CD4-positive, alpha-beta T cell (primary cell): ENCODE measurements around the gene BFAR. TPM values are rescaled to one million over a fixed set of nuclear protein-coding genes. Genes with fewer than 3 reads are reported as not detected.
"Not testable (repeated sequence)": the region's sequence is repeated elsewhere in the genome, so short reads cannot be mapped to it uniquely, and the experiment has no call there.

Experiments used
- ATAC-seq: fragments of 200-7000 bp; cut with Tn5 transposase; one replicate; pipeline ENCODE4 v1.10.0; 2022; ENCODE audit warnings: mild to moderate bottlenecking; ENCODE audit not compliant: poor library complexity
- CTCF ChIA-PET: fragments of 350-600 bp; sonication (Branson Sonifier 250); formaldehyde crosslinking; loops from one replicate; lab custom pipeline; 2021; ENCODE audit warnings: antibody characterized with exemption, inconsistent platforms; lab: Charles Lee
- POLR2A ChIA-PET: fragments of 350-600 bp; sonication (Branson Sonifier 250); formaldehyde crosslinking; loops from one replicate; lab custom pipeline; 2021; ENCODE audit warnings: antibody characterized with exemption, inconsistent platforms; lab: Charles Lee
- DNase-seq, 14 experiments: peaks; one replicate each; pipeline ENCODE4 v3.0.0-alpha.2; 2013 to 2020; ENCODE audit warnings: mixed read lengths in 2 of 14
- H3K27ac ChIP-seq, 2 donors: one replicate each; pipeline versions ENCODE4 v1.5.1 to v1.7.0; 2013; ENCODE audit warnings: low read length in 2 of 2, low read depth in 1 of 2, mild to moderate bottlenecking in 1 of 2
- H3K27me3 ChIP-seq, 2 experiments: 1 replicate in 1 of 2; 2 replicates in 1 of 2; pipeline versions ENCODE4 v1.6.1 to v1.7.0; 2013; ENCODE audit warnings: low read length in 2 of 2, control low read depth in 1 of 2, mild to moderate bottlenecking in 1 of 2, moderate library complexity in 1 of 2; ENCODE audit not compliant: insufficient read depth in 2 of 2, control insufficient read depth in 1 of 2
- H3K36me3 ChIP-seq: one replicate; pipeline ENCODE4 v1.6.1; 2013; ENCODE audit warnings: low read length, control low read depth; ENCODE audit not compliant: insufficient read depth
- H3K4me1 ChIP-seq: one replicate; pipeline ENCODE4 v1.6.1; 2013; ENCODE audit warnings: low read length, control low read depth; ENCODE audit not compliant: insufficient read depth
- H3K4me3 ChIP-seq: one replicate; pipeline ENCODE4 v1.5.1; 2013; ENCODE audit warnings: mild to moderate bottlenecking, low read length, moderate library complexity
- H3K9me3 ChIP-seq, 2 experiments: 1 replicate in 1 of 2; 2 replicates in 1 of 2; pipeline versions ENCODE4 v1.6.1 to v1.7.0; 2013; ENCODE audit warnings: low read length in 2 of 2, mild to moderate bottlenecking in 2 of 2, control low read depth in 1 of 2, moderate library complexity in 1 of 2; ENCODE audit not compliant: control insufficient read depth in 1 of 2, insufficient read depth in 1 of 2
- H3K27ac Mint-ChIP-seq: one replicate; pipeline ENCODE4 v1.8.0; 2020; ENCODE audit warnings: mixed read lengths
- H3K27me3 Mint-ChIP-seq: one replicate; pipeline ENCODE4 v1.8.0; 2021; ENCODE audit warnings: mixed read lengths
- H3K36me3 Mint-ChIP-seq: one replicate; pipeline ENCODE4 v1.8.0; 2021; ENCODE audit warnings: low read depth, mixed read lengths
- H3K4me1 Mint-ChIP-seq: one replicate; pipeline ENCODE4 v1.8.0; 2021; ENCODE audit warnings: low read depth, mixed read lengths
- H3K4me3 Mint-ChIP-seq: one replicate; pipeline ENCODE4 v1.8.0; 2020; ENCODE audit warnings: mild to moderate bottlenecking, mixed read lengths
- H3K9me3 Mint-ChIP-seq: one replicate; pipeline ENCODE4 v1.8.0; 2020; ENCODE audit warnings: mixed read lengths
- intact Hi-C, 2 experiments: fragments of 100-400 bp; cut with DNase I in 1 of 2; cut with micrococcal nuclease in 1 of 2; formaldehyde crosslinking; loops; one replicate each; pipeline versions ENCODE4 v1.15.1 to v1.9.0; 2023 to 2025; cut with DNase I, micrococcal nuclease
- total RNA-seq, 174 experiments: library from RNA in 2 of 174; stranded (reverse) in 2 of 174; gene quantifications; one replicate each; pipeline ENCODE4 v1.2.3 and lab custom pipeline; 2021 to 2026
- TF ChIP-seq, protein P1 (sequence below): fragments of 200-600 bp; IDR thresholded peaks from one replicate; pipeline ENCODE4 v1.8.0; 2022; ENCODE audit warnings: antibody characterized with exemption, mild to moderate bottlenecking

BFAR gene
- total RNA-seq, 2 experiments from 2014 or later, result 36.9 to 37.6 TPM

DNA sequence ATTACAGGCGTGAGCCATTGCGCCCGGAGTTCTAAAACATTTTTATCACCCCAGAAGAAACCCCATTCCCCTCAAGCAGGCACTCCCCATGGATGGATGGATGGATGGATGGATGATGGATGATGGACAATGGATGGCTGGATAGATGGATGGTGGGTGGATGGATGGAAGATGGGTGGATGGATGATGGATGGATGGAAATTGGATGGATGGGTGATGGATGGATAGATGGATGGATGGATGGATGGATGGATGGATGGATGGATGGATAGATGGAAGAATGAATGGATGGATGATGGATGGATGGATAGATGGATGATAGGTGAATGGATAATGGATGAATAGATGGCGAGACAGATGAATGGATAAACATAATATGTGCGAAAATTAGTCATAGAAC, 44.9 kb downstream of the BFAR start:
- TF ChIP-seq, protein P1, sequence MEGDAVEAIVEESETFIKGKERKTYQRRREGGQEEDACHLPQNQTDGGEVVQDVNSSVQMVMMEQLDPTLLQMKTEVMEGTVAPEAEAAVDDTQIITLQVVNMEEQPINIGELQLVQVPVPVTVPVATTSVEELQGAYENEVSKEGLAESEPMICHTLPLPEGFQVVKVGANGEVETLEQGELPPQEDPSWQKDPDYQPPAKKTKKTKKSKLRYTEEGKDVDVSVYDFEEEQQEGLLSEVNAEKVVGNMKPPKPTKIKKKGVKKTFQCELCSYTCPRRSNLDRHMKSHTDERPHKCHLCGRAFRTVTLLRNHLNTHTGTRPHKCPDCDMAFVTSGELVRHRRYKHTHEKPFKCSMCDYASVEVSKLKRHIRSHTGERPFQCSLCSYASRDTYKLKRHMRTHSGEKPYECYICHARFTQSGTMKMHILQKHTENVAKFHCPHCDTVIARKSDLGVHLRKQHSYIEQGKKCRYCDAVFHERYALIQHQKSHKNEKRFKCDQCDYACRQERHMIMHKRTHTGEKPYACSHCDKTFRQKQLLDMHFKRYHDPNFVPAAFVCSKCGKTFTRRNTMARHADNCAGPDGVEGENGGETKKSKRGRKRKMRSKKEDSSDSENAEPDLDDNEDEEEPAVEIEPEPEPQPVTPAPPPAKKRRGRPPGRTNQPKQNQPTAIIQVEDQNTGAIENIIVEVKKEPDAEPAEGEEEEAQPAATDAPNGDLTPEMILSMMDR, result no peak
- no peaks in the 10 kb centered on the region for H3K9me3 ChIP-seq
- ATAC-seq, result no peak
- ChIA-PET CTCF (no interaction called here), POLR2A (no interaction called here)
- no peak overlapping the region for H3K4me3 ChIP-seq
- no peaks in the 10 kb centered on the region for H3K36me3 Mint-ChIP-seq
- H3K4me3 Mint-ChIP-seq, result no peak overlapping the region
- H3K4me1 ChIP-seq, result peaks cover 4% of the 10 kb centered on the region
- no peaks in the 10 kb centered on the region for H3K9me3 Mint-ChIP-seq
- no peak overlapping the region for H3K27ac ChIP-seq
- peaks cover 0 to 2% of the 10 kb centered on the region in 2 experiments for H3K27me3 ChIP-seq
- intact Hi-C loops, result no loop called here
- peaks cover 8% of the 10 kb centered on the region for H3K4me1 Mint-ChIP-seq
- H3K27ac Mint-ChIP-seq, result no peak overlapping the region
- no peaks in the 10 kb centered on the region for H3K36me3 ChIP-seq
- peaks cover 9% of the 10 kb centered on the region for H3K27me3 Mint-ChIP-seq
- no peak for DNase-seq

DNA sequence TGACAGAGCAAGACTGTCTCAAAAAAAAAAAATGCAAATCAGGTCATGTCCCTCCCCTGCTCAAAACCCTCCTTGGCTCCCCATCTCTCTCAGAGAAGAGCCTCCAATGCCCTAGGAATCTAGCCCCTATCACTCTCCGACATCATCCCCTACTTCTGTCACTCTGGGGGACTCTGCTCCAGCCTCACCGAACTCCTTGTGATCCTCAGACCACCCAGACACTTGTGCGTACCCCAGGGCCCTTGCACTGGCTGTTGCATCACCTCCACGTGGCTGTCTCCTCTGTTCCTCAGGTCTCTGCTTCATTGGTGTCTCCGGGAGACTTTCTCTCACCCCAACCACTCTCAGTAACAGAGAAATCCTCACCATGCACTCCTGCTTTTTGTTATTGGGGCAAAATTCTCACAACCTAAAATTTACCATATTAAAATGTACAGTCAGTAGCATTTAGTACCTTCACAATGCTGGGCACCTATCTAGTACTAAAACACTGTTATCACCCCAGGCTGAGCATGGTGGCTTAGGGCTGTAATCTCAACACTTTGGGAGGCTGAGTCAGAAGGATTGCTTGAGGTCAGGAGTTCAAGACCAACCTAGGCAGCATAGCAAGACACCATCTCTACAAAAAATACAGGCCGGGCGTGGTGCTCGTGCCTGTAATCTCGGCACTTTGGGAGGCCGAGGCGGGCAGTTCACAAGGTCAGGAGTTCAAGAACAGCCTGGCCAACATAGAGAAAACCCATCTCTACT, 46.2 kb downstream of the BFAR start:
- Mint-ChIP-seq H3K9me3 (no peaks in the 10 kb centered on the region), H3K27me3 (peaks cover 9% of the 10 kb centered on the region), H3K36me3 (no peaks in the 10 kb centered on the region), H3K4me3 (no peak overlapping the region), H3K27ac (no peak overlapping the region), H3K4me1 (peaks cover 3% of the 10 kb centered on the region)
- ATAC-seq (no peak), DNase-seq (no peak)
- Histone ChIP-seq H3K4me1 (no peaks in the 10 kb centered on the region), H3K9me3 (no peaks in the 10 kb centered on the region), H3K36me3 (no peaks in the 10 kb centered on the region), H3K4me3 (no peak overlapping the region), H3K27ac (no peak overlapping the region), H3K27me3 (peaks cover 0 to 2% of the 10 kb centered on the region in 2 experiments)
- POLR2A ChIA-PET, result no interaction called here
- CTCF ChIA-PET, result no interaction called here
- TF ChIP-seq, protein P1, result no peak
- intact Hi-C loops, result no loop called here

DNA sequence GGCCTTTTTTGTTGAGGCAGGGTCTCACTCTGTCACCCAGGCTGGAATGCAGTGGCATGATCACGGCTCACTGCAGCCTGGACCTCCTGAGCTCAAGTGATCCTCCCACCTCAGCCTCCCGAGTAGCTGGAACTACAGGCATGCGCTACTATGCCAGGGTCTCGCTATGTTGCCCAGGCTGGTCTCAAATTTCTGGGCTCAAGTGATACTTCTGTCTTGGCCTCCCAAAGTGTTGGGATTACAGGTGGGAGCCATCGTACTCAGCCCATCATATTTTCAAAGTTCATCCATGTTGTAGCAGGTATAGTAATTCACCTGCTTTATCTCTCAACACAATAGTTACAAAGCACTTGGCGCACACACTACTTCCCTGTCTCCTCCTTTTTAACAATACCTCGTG, 47.6 kb downstream of the BFAR start:
- H3K4me1 ChIP-seq, POLR2A ChIA-PET, H3K36me3 ChIP-seq, H3K27me3 Mint-ChIP-seq, H3K4me3 ChIP-seq, H3K36me3 Mint-ChIP-seq, H3K9me3 Mint-ChIP-seq, H3K27ac Mint-ChIP-seq, H3K4me3 Mint-ChIP-seq, DNase-seq, H3K27me3 ChIP-seq, ATAC-seq, CTCF ChIA-PET, H3K27ac ChIP-seq, intact Hi-C loops, H3K9me3 ChIP-seq, H3K4me1 Mint-ChIP-seq: not testable (repeated sequence)

DNA sequence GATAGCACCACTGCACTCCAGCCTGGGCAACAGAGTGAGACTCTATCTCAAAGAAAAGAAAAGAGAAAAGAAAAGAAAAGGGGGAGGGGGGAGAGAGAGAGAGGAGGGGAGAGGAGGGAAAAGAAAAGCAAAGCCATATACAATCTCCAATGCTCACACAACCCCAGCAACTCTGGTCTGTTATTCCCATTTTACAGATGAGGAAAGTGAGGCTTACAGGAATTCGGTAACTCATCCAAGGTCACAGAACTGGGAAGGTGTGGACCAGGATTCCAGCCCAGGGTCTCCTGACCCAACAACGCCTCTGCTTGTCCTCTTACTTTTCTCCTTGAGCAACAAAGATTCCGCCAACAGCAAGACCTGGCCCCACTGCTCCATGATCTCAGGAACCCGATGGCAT, 48.4 kb downstream of the BFAR start:
- no peaks in the 10 kb centered on the region for H3K4me1 Mint-ChIP-seq
- H3K27me3 Mint-ChIP-seq, result peaks cover 9% of the 10 kb centered on the region
- Histone ChIP-seq H3K27me3 (peaks cover 0 to 2% of the 10 kb centered on the region in 2 experiments), H3K36me3 (no peaks in the 10 kb centered on the region), H3K4me1 (no peaks in the 10 kb centered on the region), H3K9me3 (no peaks in the 10 kb centered on the region), H3K4me3 (no peak overlapping the region), H3K27ac (no peak overlapping the region)
- TF ChIP-seq, protein P1, result no peak
- no peaks in the 10 kb centered on the region for H3K36me3 Mint-ChIP-seq
- ATAC-seq, result no peak
- no peak overlapping the region for H3K4me3 Mint-ChIP-seq
- no peak for DNase-seq
- ChIA-PET POLR2A (no interaction called here), CTCF (no interaction called here)
- intact Hi-C loops, result no loop called here
- no peak overlapping the region for H3K27ac Mint-ChIP-seq
- no peaks in the 10 kb centered on the region for H3K9me3 Mint-ChIP-seq
